Esophagus squamous epithelium (tissue), 4 donors: ENCODE data around the gene KDM4C.

Experiments
- POLR2A ChIP-seq, 4 donors: fragments of 450-650 bp; IDR thresholded peaks; one replicate each; pipeline ENCODE4 v1.6.1; 2017; ENCODE audit warnings: antibody characterized with exemption in 4 of 4, mild to moderate bottlenecking in 4 of 4, moderate library complexity in 3 of 4
- TF ChIP-seq, protein P1 (sequence below), 6 experiments: fragments of 450-650 bp in 4 of 6; fragments of 200-600 bp in 2 of 6; sonication (generic) in 2 of 6; IDR thresholded peaks; one replicate each; pipeline ENCODE4 v1.5.1; 2016 to 2019; ENCODE audit warnings: antibody characterized with exemption in 6 of 6, mild to moderate bottlenecking in 4 of 6, moderate library complexity in 4 of 6

DNA sequence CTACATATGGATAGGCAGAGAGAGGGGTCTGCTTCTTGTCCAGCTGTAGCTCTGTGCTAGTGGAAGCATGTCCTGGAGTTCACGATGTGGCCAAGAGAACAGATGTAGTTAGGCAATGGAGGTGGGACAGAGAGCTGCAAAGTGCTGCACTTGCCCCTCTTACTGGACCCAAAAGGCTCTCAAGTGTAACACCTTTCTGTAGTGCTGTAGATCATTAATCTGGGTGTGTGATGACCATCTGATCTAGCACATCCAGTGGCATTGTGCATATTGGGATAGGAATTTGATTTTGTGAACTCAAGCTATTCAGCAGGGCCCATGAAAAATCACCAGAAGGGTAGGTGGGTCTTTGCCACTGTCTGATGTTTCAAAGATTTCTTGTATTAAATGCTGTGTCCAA is 151.4 kb downstream of the KDM4C start:
- TF ChIP-seq, protein P1, sequence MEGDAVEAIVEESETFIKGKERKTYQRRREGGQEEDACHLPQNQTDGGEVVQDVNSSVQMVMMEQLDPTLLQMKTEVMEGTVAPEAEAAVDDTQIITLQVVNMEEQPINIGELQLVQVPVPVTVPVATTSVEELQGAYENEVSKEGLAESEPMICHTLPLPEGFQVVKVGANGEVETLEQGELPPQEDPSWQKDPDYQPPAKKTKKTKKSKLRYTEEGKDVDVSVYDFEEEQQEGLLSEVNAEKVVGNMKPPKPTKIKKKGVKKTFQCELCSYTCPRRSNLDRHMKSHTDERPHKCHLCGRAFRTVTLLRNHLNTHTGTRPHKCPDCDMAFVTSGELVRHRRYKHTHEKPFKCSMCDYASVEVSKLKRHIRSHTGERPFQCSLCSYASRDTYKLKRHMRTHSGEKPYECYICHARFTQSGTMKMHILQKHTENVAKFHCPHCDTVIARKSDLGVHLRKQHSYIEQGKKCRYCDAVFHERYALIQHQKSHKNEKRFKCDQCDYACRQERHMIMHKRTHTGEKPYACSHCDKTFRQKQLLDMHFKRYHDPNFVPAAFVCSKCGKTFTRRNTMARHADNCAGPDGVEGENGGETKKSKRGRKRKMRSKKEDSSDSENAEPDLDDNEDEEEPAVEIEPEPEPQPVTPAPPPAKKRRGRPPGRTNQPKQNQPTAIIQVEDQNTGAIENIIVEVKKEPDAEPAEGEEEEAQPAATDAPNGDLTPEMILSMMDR (IDR thresholded peaks at IDR 0.05), result no peak
- TF ChIP-seq POLR2A (IDR thresholded peaks at IDR 0.05), result no peak
